Heart left ventricle (tissue), 16 donors: ENCODE measurements around the gene HOXD10. TPM values are rescaled to one million over a fixed set of nuclear protein-coding genes. Genes with fewer than 3 reads are reported as not detected.

Source experiments
- ATAC-seq, 4 donors: fragments of 200-7000 bp; cut with Tn5 transposase; one replicate each; pipeline ENCODE4 v1.9.1; 2020 to 2022; ENCODE audit warnings: moderate library complexity in 4 of 4, mild to moderate bottlenecking in 3 of 4, moderate number of reproducible peaks in 1 of 4
- DNase-seq, 5 donors: peaks; one replicate each; pipeline ENCODE4 v3.0.0-alpha.2; 2020
- H3K27ac ChIP-seq, 12 donors: fragments of 200-600 bp; sonication (generic) in 4 of 12; one replicate each; pipeline versions ENCODE4 v1.5.0 to v1.8.0; 2016 to 2022; ENCODE audit warnings: mild to moderate bottlenecking in 2 of 12
- H3K27me3 ChIP-seq, 9 donors: fragments of 200-600 bp; sonication (generic) in 2 of 9; one replicate each; pipeline versions ENCODE4 v1.5.1 to v1.8.0; 2016 to 2022; ENCODE audit warnings: mild to moderate bottlenecking in 3 of 9
- H3K36me3 ChIP-seq, 9 donors: fragments of 200-600 bp; sonication (generic) in 2 of 9; one replicate each; pipeline versions ENCODE4 v1.5.0 to v1.8.0; 2018 to 2022; ENCODE audit warnings: mild to moderate bottlenecking in 2 of 9
- H3K4me1 ChIP-seq, 12 donors: fragments of 200-600 bp; sonication (generic) in 4 of 12; one replicate each; pipeline versions ENCODE4 v1.5.0 to v1.8.0; 2016 to 2022; ENCODE audit warnings: mild to moderate bottlenecking in 3 of 12
- H3K4me3 ChIP-seq, 12 donors: fragments of 200-600 bp; sonication (generic) in 4 of 12; one replicate each; pipeline versions ENCODE4 v1.5.0 to v1.8.0; 2017 to 2022; ENCODE audit warnings: mild to moderate bottlenecking in 9 of 12, moderate library complexity in 4 of 12
- H3K9me3 ChIP-seq, 12 donors: fragments of 200-600 bp; sonication (generic) in 4 of 12; one replicate each; pipeline versions ENCODE4 v1.5.0 to v1.8.0; 2016 to 2022; ENCODE audit warnings: mild to moderate bottlenecking in 1 of 12
- CTCF ChIP-seq, 12 donors: fragments of 200-600 bp; sonication (generic) in 4 of 12; IDR thresholded peaks; one replicate each; pipeline versions ENCODE4 v1.5.0 to v1.8.0; 2018 to 2022; ENCODE audit warnings: antibody characterized with exemption in 12 of 12, mild to moderate bottlenecking in 5 of 12
- POLR2A ChIP-seq, 2 donors: fragments of 450-650 bp; IDR thresholded peaks; one replicate each; pipeline ENCODE4 v1.6.1; 2017; ENCODE audit warnings: antibody characterized with exemption in 2 of 2, mild to moderate bottlenecking in 2 of 2, moderate library complexity in 2 of 2
- WGBS, 4 donors: extraction: QIAGEN DNeasy Blood & Tissue Kit in 2 of 4; methylation state at CpG; one replicate each; pipeline versions ENCODE4 v1.1.5 to v1.1.7; 2013 to 2018; 5-methylcytosine and 5-hydroxymethylcytosine counted together
- intact Hi-C, 10 donors: fragments of 100-400 bp; cut with DNase I; formaldehyde crosslinking; loops; one replicate each; pipeline versions ENCODE4 v1.11.1 to v1.14.2; 2022
- polyA plus RNA-seq, 2 donors: library from polyadenylated mRNA; stranded (reverse); fragments of 200-250 nt; gene quantifications; one replicate each; pipeline ENCODE4 v1.2.3, GENCODE V29; 2013
- total RNA-seq, 9 donors: library from RNA; depleted of rRNA in 2 of 9; stranded (reverse); fragments of >200 nt in 2 of 9; fragmentation: NEBNext Ultra II Directional in 3 of 9; extraction: Animal tissue kit (Norgen Biotek cat#: 25700) in 3 of 9; gene quantifications; one replicate each; pipeline versions ENCODE4 v1.1.0 to v1.2.4, GENCODE V29; 2016 to 2023
- donor health status: ischemic (EF 13 %, LVEDD 7.1; RV severe dilation, severe dysfunction).
- donor health status: healthy with polysubstance abuse.
- donor health status: DM: no; HTN: yes; CAD: no.
- donor health status: DM: no; HTN: no; CAD: no.
- donor health status: ischemic (EF 25% LVEDD 6.9; RV normal size, moderate dysfunction).
- donor health status: ischemic (EF 25% LVEDD 5.7; RV mildly dilated, moderate dysfunction).
- donor health status: healthy.
- donor health status: DM: yes; HTN: yes; CAD: no.
- donor health status: ischemic (EF 35%, LVEDD 5.7; RV mildly dilated, moderate dysfunction).
- donor health status: nonischemic (EF 11% LVEDD 7.7; RV severe dilation, severe dysfunction).
- donor health status: DM: yes; HTN: yes; CAD: no.
- donor health status: PGD.
- donor health status: ischemic (EF 29% LVEDD 5.4; RV normal size, mild dysfunction).
- donor health status: nonischemic (EF 23%, LVEDD 6.1; RV moderate dilation, normal function).

Gene HOXD10
- total and polyA plus RNA-seq, 11 donors: 0.03 to 0.43 TPM; not detected in 9

GRCh38 chr2:176158855-176159662 is 42.5 kb downstream of the HOXD10 start:
- peaks cover 76 to 100% (median 100%) of the 10 kb centered on the region in 9 donors for H3K27me3 ChIP-seq

GRCh38 chr2:176159663-176160250 is 43.2 kb downstream of the HOXD10 start:
- H3K27me3 ChIP-seq: peaks cover 76 to 100% (median 100%) of the 10 kb centered on the region in 9 donors
- intact Hi-C loops: loop anchor here in 1 of 10 donors (10.0 kb wide), 1 partner anchor 105 kb away; the partner anchor contains the start of gene MTX2
- H3K27ac ChIP-seq: peak overlapping the region in 4 of 12 donors; percentile 17 to 37 (median 34)
- peak overlapping the region in 9 of 12 donors; percentile 5 to 43 (median 21) for H3K4me3 ChIP-seq
- peaks cover 0 to 37% (median 16%) of the 10 kb centered on the region in 12 donors for H3K4me1 ChIP-seq
- WGBS, 4 donors: 2 to 17% (median 10%) methylated on average over 27 to 44 of the region's 44 CpGs
- no peaks in the 10 kb centered on the region for H3K36me3 ChIP-seq
- no peaks in the 10 kb centered on the region for H3K9me3 ChIP-seq
- TF ChIP-seq POLR2A (IDR thresholded peaks at IDR 0.05) (no peak), CTCF (IDR thresholded peaks at IDR 0.05) (no peak)
- DNase-seq (no peak), ATAC-seq (peak in 1 of 4 donors; percentile 16)

More at GRCh38 chr2:176158855-176159662, 42.5 kb downstream of the HOXD10 start:
- H3K36me3 ChIP-seq: no peaks in the 10 kb centered on the region
- no peak for ATAC-seq
- TF ChIP-seq CTCF (IDR thresholded peaks at IDR 0.05): no peak
- TF ChIP-seq POLR2A (IDR thresholded peaks at IDR 0.05): no peak
- H3K4me1 ChIP-seq: peaks cover 0 to 35% (median 16%) of the 10 kb centered on the region in 12 donors
- H3K27ac ChIP-seq: no peak overlapping the region
- intact Hi-C loops: loop anchor here in 1 of 10 donors (10.0 kb wide), 1 partner anchor 106 kb away; the partner anchor contains the start of gene MTX2
- peak overlapping the region in 5 of 12 donors; percentile 20 to 43 (median 24) for H3K4me3 ChIP-seq
- no peaks in the 10 kb centered on the region for H3K9me3 ChIP-seq
- no peak for DNase-seq
- 6 to 25% (median 18%) methylated on average over 37 to 39 of the region's 39 CpGs for WGBS, 4 donors

DNA sequence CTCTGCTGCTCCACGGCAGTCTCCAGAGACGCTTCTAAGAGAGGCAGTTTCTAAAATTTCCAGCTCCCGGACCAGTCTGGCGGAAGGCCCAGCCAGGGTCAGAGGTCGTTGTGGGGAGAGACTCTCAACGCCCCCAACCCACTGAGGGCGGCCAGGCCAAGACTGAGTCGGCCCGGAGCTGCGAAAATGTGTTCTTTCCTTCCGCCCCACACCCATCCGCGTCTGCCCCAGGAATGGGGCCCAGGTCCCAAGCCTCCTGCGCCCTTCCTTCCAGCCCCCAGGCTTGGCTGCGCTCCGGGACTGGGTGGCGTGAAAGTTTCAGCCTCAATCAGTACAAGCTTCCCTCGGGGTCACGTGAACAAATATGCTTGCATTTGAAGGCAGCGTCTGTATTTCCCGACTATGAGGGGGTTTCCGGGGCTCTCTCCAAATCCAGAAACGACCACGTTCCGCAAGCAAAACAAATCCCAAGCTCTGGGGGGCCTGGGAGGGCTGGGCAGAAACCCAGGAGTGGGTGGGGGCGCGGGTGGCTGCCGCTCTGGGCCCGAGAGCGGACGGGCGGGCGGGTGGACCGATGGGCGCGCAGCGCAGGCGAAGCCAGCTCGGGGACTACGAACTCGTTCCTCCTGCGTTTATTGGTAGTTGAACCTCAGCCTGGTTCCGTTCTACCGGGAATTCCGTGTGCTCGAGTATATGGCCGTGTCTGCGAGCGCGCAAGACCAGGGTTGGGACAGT is 43.8 kb downstream of the HOXD10 start:
- Histone ChIP-seq H3K4me3 (peak overlapping the region in 9 of 12 donors; percentile 5 to 43 (median 21)), H3K27me3 (peaks cover 76 to 100% (median 100%) of the 10 kb centered on the region in 9 donors), H3K9me3 (no peaks in the 10 kb centered on the region), H3K4me1 (peaks cover 0 to 43% (median 18%) of the 10 kb centered on the region in 12 donors), H3K36me3 (no peaks in the 10 kb centered on the region), H3K27ac (peak overlapping the region in 3 of 12 donors; percentile 17 to 36 (median 31))
- no peak for TF ChIP-seq CTCF (IDR thresholded peaks at IDR 0.05)
- no peak for TF ChIP-seq POLR2A (IDR thresholded peaks at IDR 0.05)
- 3 to 17% (median 9%) methylated on average over 31 to 50 of the region's 50 CpGs for WGBS, 4 donors
- intact Hi-C loops: no loop called here
- DNase-seq (no peak), ATAC-seq (peak in 2 of 4 donors; percentile 18 to 36)
